Esophagus squamous epithelium (tissue), 5 donors: ENCODE results near the gene PPY. TPM values are rescaled to one million over a fixed set of nuclear protein-coding genes. Genes with fewer than 3 reads are reported as not detected.

Experiments used
- DNase-seq: peaks from one replicate; lab custom pipeline; 2025; lab: John Stamatoyannopoulos, UW
- H3K27ac ChIP-seq, 4 donors: fragments of 200-600 bp; sonication (generic); one replicate each; pipeline ENCODE4 v1.5.1; 2016 to 2019; ENCODE audit warnings: mild to moderate bottlenecking in 1 of 4
- H3K27me3 ChIP-seq, 4 donors: fragments of 200-600 bp; sonication (generic); 1 replicate in 3 of 4; 2 replicates in 1 of 4; pipeline versions ENCODE4 v1.5.1 to v1.6.0; 2017 to 2021; ENCODE audit warnings: antibody characterized with exemption in 1 of 4
- H3K36me3 ChIP-seq, 3 donors: fragments of 200-600 bp; sonication (generic); one replicate each; pipeline ENCODE4 v1.5.1; 2016 to 2019
- H3K4me1 ChIP-seq, 3 donors: fragments of 200-600 bp; sonication (generic); one replicate each; pipeline ENCODE4 v1.5.1; 2017 to 2019
- H3K4me3 ChIP-seq, 4 donors: fragments of 200-600 bp; sonication (generic); 1 replicate in 3 of 4; 2 replicates in 1 of 4; pipeline ENCODE4 v1.5.1; 2016 to 2019; ENCODE audit warnings: mild to moderate bottlenecking in 2 of 4, moderate library complexity in 1 of 4
- H3K9me3 ChIP-seq, 3 donors: fragments of 200-600 bp; sonication (generic); one replicate each; pipeline ENCODE4 v1.5.1; 2016 to 2019
- CTCF ChIP-seq, 6 experiments: fragments of 450-650 bp in 4 of 6; fragments of 200-600 bp in 2 of 6; sonication (generic) in 2 of 6; IDR thresholded peaks; one replicate each; pipeline ENCODE4 v1.5.1; 2016 to 2019; ENCODE audit warnings: antibody characterized with exemption in 6 of 6, mild to moderate bottlenecking in 4 of 6, moderate library complexity in 4 of 6
- POLR2A ChIP-seq, 4 donors: fragments of 450-650 bp; IDR thresholded peaks; one replicate each; pipeline ENCODE4 v1.6.1; 2017; ENCODE audit warnings: antibody characterized with exemption in 4 of 4, mild to moderate bottlenecking in 4 of 4, moderate library complexity in 3 of 4
- WGBS, 2 donors: methylation state at CpG; one replicate each; pipeline ENCODE4 v1.1.5; 2018; 5-methylcytosine and 5-hydroxymethylcytosine counted together
- intact Hi-C: fragments of 100-400 bp; cut with DNase I; formaldehyde crosslinking; loops from one replicate; pipeline ENCODE4 v1.15.0; 2022
- total RNA-seq, 4 donors: library from RNA; depleted of rRNA; stranded (reverse); fragments of >200 nt; gene quantifications; one replicate each; pipeline ENCODE4 v1.1.0, GENCODE V29; 2016
- donor health status: DM: yes; HTN: yes; CAD: no.

Gene PPY
- total RNA-seq, 4 donors from 2014 or later, result not detected

- intact Hi-C loops, result loop anchor here (10.0 kb wide), 1 partner anchor 238 kb away; no protein-coding TSS in a partner anchor
- Histone ChIP-seq H3K27ac (no peak overlapping the region), H3K27me3 (peaks cover 0 to 60% (median 0%) of the 10 kb centered on the region in 4 donors), H3K4me3 (peak overlapping the region in 3 of 4 donors; percentile 35 to 59 (median 41)), H3K4me1 (peaks cover 9 to 12% (median 9%) of the 10 kb centered on the region in 3 donors), H3K9me3 (no peaks in the 10 kb centered on the region), H3K36me3 (no peaks in the 10 kb centered on the region)
- 5 to 12% methylated on average over 14 to 22 of the region's 42 CpGs for WGBS, 2 donors
- no peak for DNase-seq
- TF ChIP-seq POLR2A (IDR thresholded peaks at IDR 0.05), result no peak
- no peak for TF ChIP-seq CTCF (IDR thresholded peaks at IDR 0.05)
These were observed 15.0 kb downstream of the PPY start for GRCh38 chr17:43927060-43927864.

GRCh38 chr17:43924558-43924957 lies 17.7 kb downstream of the PPY start:
- TF ChIP-seq CTCF (IDR thresholded peaks at IDR 0.05), result no peak
- no peak for TF ChIP-seq POLR2A (IDR thresholded peaks at IDR 0.05)
- 55 to 86% methylated on average over 2 of the region's 2 CpGs for WGBS, 2 donors

GRCh38 chr17:43920500-43921095 lies 21.7 kb downstream of the PPY start:
- H3K27me3 ChIP-seq, result peaks cover 0 to 58% (median 0%) of the 10 kb centered on the region in 4 donors
- H3K9me3 ChIP-seq, result no peaks in the 10 kb centered on the region
- no peaks in the 10 kb centered on the region for H3K36me3 ChIP-seq
- peaks cover 0 to 11% (median 5%) of the 10 kb centered on the region in 3 donors for H3K4me1 ChIP-seq
- TF ChIP-seq POLR2A (IDR thresholded peaks at IDR 0.05) (no peak), CTCF (IDR thresholded peaks at IDR 0.05) (no peak)
- WGBS, 2 donors, result 56 to 74% methylated on average over 4 to 10 of the region's 10 CpGs
- H3K27ac ChIP-seq, result no peak overlapping the region
- H3K4me3 ChIP-seq, result no peak overlapping the region
- no peak for DNase-seq
- intact Hi-C loops, result loop anchor here (10.0 kb wide), 1 partner anchor 244 kb away; no protein-coding TSS in a partner anchor

More at GRCh38 chr17:43924558-43924957, 17.7 kb downstream of the PPY start:
- H3K27me3 ChIP-seq, result peaks cover 0 to 68% (median 0%) of the 10 kb centered on the region in 4 donors
- H3K9me3 ChIP-seq, result no peaks in the 10 kb centered on the region
- H3K4me3 ChIP-seq, result no peak overlapping the region
- no peak overlapping the region for H3K27ac ChIP-seq
- no peak for DNase-seq
- H3K4me1 ChIP-seq, result peaks cover 9 to 12% (median 9%) of the 10 kb centered on the region in 3 donors
- H3K36me3 ChIP-seq, result no peaks in the 10 kb centered on the region
- intact Hi-C loops, result loop anchor here (10.0 kb wide), 1 partner anchor 240 kb away; no protein-coding TSS in a partner anchor

GRCh38 chr17:43918026-43918389 lies 24.3 kb downstream of the PPY start:
- Histone ChIP-seq H3K36me3 (no peaks in the 10 kb centered on the region), H3K27ac (no peak overlapping the region), H3K27me3 (peaks cover 0 to 44% (median 0%) of the 10 kb centered on the region in 4 donors), H3K4me3 (peak overlapping the region in 2 of 4 donors; percentile 37 to 46), H3K4me1 (peaks cover 0 to 11% (median 5%) of the 10 kb centered on the region in 3 donors), H3K9me3 (no peaks in the 10 kb centered on the region)
- 71 to 74% methylated on average over 6 to 8 of the region's 13 CpGs for WGBS, 2 donors
- intact Hi-C loops, result no loop called here
- DNase-seq, result no peak
- no peak for TF ChIP-seq CTCF (IDR thresholded peaks at IDR 0.05)
- no peak for TF ChIP-seq POLR2A (IDR thresholded peaks at IDR 0.05)
